ENCODE data around the gene C3orf18.

C3orf18 gene

GRCh38 chr3:50574444-50574831, 6.9 kb upstream of the C3orf18 start:
- in situ Hi-C loops (cut with HindIII; ENCODE audit: low sequenced_read_pairs) = loop anchor here (5.0 kb wide), 1 partner anchor 33 kb away; no protein-coding TSS in a partner anchor
- no peak overlapping the region for H3K4me3 ChIP-seq (ENCODE audit: low read depth, low read length)
- TF ChIP-seq CTCF (IDR thresholded peaks at IDR 0.05; ENCODE audit: low read depth, low read length, missing control alignments) = no peak
- no peak for DNase-seq (ENCODE audit: low read depth)

- in situ Hi-C loops (cut with HindIII; ENCODE audit: low sequenced_read_pairs) = loop anchor here (5.0 kb wide), 1 partner anchor 33 kb away; no protein-coding TSS in a partner anchor
- TF ChIP-seq CTCF (IDR thresholded peaks at IDR 0.05; ENCODE audit: low read depth, low read length, missing control alignments) = no peak
- no peak for DNase-seq (ENCODE audit: low read depth)
- H3K4me3 ChIP-seq (ENCODE audit: low read depth, low read length) = no peak overlapping the region
Observed at GRCh38 chr3:50573566-50574443, 6.3 kb upstream of the C3orf18 start.

DNA sequence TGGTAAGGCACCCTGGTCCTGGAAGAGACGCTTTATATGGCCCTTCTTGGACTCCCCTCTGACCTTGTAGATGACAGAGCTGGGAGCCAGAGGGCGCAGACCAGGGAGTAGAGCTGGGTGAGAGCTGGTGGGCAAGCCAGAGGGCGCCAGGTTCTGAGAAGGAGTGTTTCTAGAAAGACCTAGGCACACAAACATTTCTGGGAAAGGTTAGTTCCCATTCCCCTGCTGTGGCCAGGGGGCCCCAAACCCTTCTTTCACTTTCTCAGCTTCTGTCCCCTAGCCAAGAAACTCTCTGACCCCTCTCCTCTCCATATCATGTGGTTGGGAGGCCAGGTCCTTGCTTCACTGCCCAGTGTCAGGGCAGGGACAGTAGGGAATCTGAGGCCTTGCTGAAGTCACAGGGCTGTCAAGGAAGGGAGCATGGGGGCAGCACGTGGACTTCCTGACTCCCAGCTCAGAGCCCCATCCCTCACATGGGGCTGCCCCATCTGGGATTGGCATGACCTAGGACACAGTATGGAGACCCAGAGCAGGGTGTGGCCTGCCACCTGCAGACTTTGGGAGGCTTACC, 5.3 kb upstream of the C3orf18 start:
- DNase-seq (ENCODE audit: low read depth) = no peak
- H3K4me3 ChIP-seq (ENCODE audit: low read depth, low read length) = no peak overlapping the region
- TF ChIP-seq CTCF (IDR thresholded peaks at IDR 0.05; ENCODE audit: low read depth, low read length, missing control alignments) = no peak
- in situ Hi-C loops (cut with HindIII; ENCODE audit: low sequenced_read_pairs) = loop anchor here (5.0 kb wide), 1 partner anchor 34 kb away; no protein-coding TSS in a partner anchor

DNA sequence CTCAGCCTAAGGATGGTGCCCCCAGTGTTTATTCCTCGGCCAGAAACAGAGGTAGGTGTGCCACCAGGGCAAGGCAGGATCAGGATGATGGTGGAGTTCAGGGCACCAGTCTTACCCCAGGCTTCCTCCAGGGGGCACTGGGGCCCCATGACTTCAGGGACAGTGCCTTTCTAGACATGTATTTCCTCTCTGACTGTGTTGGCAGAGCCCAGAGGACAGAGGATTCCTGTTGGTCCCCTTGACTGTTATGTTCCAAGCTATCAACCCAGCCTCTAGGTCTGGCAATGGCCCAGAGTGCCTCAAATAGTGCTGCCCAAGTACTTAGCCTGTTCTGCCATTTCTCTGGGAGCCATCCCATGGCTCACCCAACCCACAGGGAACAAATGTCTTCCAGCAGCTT, 4.6 kb upstream of the C3orf18 start:
- H3K4me3 ChIP-seq (ENCODE audit: low read depth, low read length) = no peak overlapping the region
- in situ Hi-C loops (cut with HindIII; ENCODE audit: low sequenced_read_pairs) = loop anchor here (5.0 kb wide), 1 partner anchor 35 kb away; no protein-coding TSS in a partner anchor
- TF ChIP-seq CTCF (IDR thresholded peaks at IDR 0.05; ENCODE audit: low read depth, low read length, missing control alignments) = peak; percentile 88
- peak; percentile 35 for DNase-seq (ENCODE audit: low read depth)

DNA sequence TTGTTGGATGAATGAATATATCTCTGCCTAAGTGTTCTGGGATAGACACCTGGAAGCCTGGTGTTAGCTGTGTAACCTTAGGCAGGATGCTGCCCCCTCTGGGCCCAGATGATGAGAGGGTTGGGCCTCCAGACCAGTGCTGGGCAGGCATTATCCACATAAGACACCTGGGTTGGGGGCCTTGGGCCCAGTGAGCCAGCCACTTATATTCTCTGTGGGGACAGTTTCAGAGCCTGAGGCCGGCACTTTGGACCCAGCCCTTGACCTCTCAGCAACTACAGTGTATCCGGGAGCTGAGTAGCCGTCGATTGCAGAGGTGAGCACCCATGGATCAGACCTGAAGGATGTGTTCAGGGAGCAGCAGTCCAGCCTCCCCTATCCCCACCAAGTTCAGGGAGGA, 3.9 kb upstream of the C3orf18 start:
- H3K4me3 ChIP-seq (ENCODE audit: low read depth, low read length) = no peak overlapping the region
- in situ Hi-C loops (cut with HindIII; ENCODE audit: low sequenced_read_pairs) = loop anchor here (5.0 kb wide), 1 partner anchor 36 kb away; no protein-coding TSS in a partner anchor
- TF ChIP-seq CTCF (IDR thresholded peaks at IDR 0.05; ENCODE audit: low read depth, low read length, missing control alignments) = no peak
- no peak for DNase-seq (ENCODE audit: low read depth)

GRCh38 chr3:50570508-50571279, 3.1 kb upstream of the C3orf18 start:
- in situ Hi-C loops (cut with HindIII; ENCODE audit: low sequenced_read_pairs) = loop anchor here (5.0 kb wide), 1 partner anchor 37 kb away; no protein-coding TSS in a partner anchor
- peak overlapping the region; percentile 80 for H3K4me3 ChIP-seq (ENCODE audit: low read depth, low read length)
- no peak for TF ChIP-seq CTCF (IDR thresholded peaks at IDR 0.05; ENCODE audit: low read depth, low read length, missing control alignments)

More at GRCh38 chr3:50570508-50571279, 3.1 kb upstream of the C3orf18 start:
- DNase-seq (ENCODE audit: low read depth) = no peak

Data from astrocyte of the cerebellum (primary cell).